ENCODE data around the gene CCDC82.

GRCh38 chr11:96390488-96390792 lies 728 bp upstream of the CCDC82 start:
- TF ChIP-seq CTCF (IDR thresholded peaks at IDR 0.05), result no peak
- no peak for TF ChIP-seq POLR2A (IDR thresholded peaks at IDR 0.05)

Measured in uterus (tissue), 2 donors.